GM23248 (cell line): Measurements from ENCODE around the gene MICAL2. TPM values are rescaled to one million over a fixed set of nuclear protein-coding genes. Genes with fewer than 3 reads are reported as not detected.

Source experiments
- DNase-seq: peaks from one replicate; pipeline ENCODE4 v3.0.0-alpha.2; 2015
- H2AFZ ChIP-seq: fragments of 200-600 bp; sonication (generic); 2 replicates; pipeline ENCODE4 v1.6.1; 2016; ENCODE audit warnings: antibody characterized with exemption
- H3F3A ChIP-seq: fragments of 200-600 bp; sonication (generic); 2 replicates; pipeline ENCODE4 v1.6.1; 2016; ENCODE audit warnings: mild to moderate bottlenecking, antibody characterized with exemption, mixed run types; ENCODE audit not compliant: insufficient read depth
- H3K27ac ChIP-seq: fragments of 200-600 bp; sonication (generic); 2 replicates; pipeline ENCODE4 v1.5.1; 2016; ENCODE audit warnings: mild to moderate bottlenecking
- H3K27me3 ChIP-seq: fragments of 200-600 bp; sonication (generic); replicated peaks from 2 replicates; pipeline ENCODE4 v1.6.1; 2016; ENCODE audit warnings: mild to moderate bottlenecking; ENCODE audit not compliant: insufficient read depth
- H3K36me3 ChIP-seq: fragments of 200-600 bp; sonication (generic); 2 replicates; pipeline ENCODE4 v1.6.1; 2016; ENCODE audit warnings: low read depth, mild to moderate bottlenecking
- H3K4me1 ChIP-seq: fragments of 200-600 bp; sonication (generic); 2 replicates; pipeline ENCODE4 v1.6.1; 2016; ENCODE audit warnings: mild to moderate bottlenecking; ENCODE audit not compliant: insufficient read depth
- H3K4me2 ChIP-seq: fragments of 200-600 bp; sonication (generic); one replicate; pipeline ENCODE4 v1.6.1; 2016; ENCODE audit warnings: mild to moderate bottlenecking; ENCODE audit not compliant: unreplicated experiment
- H3K4me3 ChIP-seq: fragments of 200-600 bp; sonication (generic); 2 replicates; pipeline ENCODE4 v1.5.1; 2016; ENCODE audit warnings: mild to moderate bottlenecking
- H3K79me2 ChIP-seq: fragments of 200-600 bp; sonication (generic); 2 replicates; pipeline ENCODE4 v1.6.1; 2016; ENCODE audit warnings: mild to moderate bottlenecking; ENCODE audit not compliant: insufficient read depth
- H3K9ac ChIP-seq: fragments of 200-600 bp; sonication (generic); 2 replicates; pipeline ENCODE4 v1.6.1; 2016; ENCODE audit warnings: mild to moderate bottlenecking
- H3K9me2 ChIP-seq: fragments of 200-600 bp; sonication (generic); 2 replicates; pipeline ENCODE4 v1.6.1; 2016; ENCODE audit warnings: mixed run types, mild to moderate bottlenecking, moderate library complexity; ENCODE audit not compliant: insufficient read depth
- H3K9me3 ChIP-seq: fragments of 200-600 bp; sonication (generic); one replicate; pipeline ENCODE4 v1.6.1; 2017; ENCODE audit warnings: low read depth
- H4K20me1 ChIP-seq: fragments of 200-600 bp; sonication (generic); 2 replicates; pipeline ENCODE4 v1.6.0; 2016; ENCODE audit not compliant: insufficient read depth
- EZH2 ChIP-seq: fragments of 200-600 bp; sonication (generic); IDR thresholded peaks from 2 replicates; pipeline ENCODE4 v1.6.1; 2018; ENCODE audit warnings: antibody characterized with exemption, mild to moderate bottlenecking; ENCODE audit not compliant: insufficient read depth, poor library complexity, severe bottlenecking
- EZH2phosphoT487 ChIP-seq: fragments of 200-600 bp; sonication (generic); IDR thresholded peaks from 2 replicates; pipeline ENCODE4 v1.6.1; 2018; ENCODE audit warnings: antibody characterized with exemption, moderate library complexity, mild to moderate bottlenecking, low read depth; ENCODE audit not compliant: insufficient read depth
- WGBS, 2 experiments: methylation state at CpG; one replicate each; pipeline ENCODE4 v1.1.6; 2015 to 2017; ENCODE audit warnings: low lambda C conversion rate in 2 of 2, low coverage in 1 of 2; ENCODE audit errors: missing lambda C conversion rate in 2 of 2; 5-methylcytosine and 5-hydroxymethylcytosine counted together
- in situ Hi-C: fragments of 300-500 bp; cut with MboI; formaldehyde crosslinking; loops from 2 replicates; pipeline ENCODE4 v1.15.0; 2020
- polyA plus RNA-seq: library from polyadenylated mRNA; unstranded; fragments of >200 nt; fragmentation: Nextera tagmentation; extraction: Ambion mirVana; gene quantifications from 2 replicates; pipeline ENCODE4 v1.2.1, GENCODE V29; 2016
- total RNA-seq: library from RNA; depleted of rRNA; stranded (reverse); fragments of >200 nt; shearing (Covaris generic); gene quantifications from 2 replicates; pipeline ENCODE4 v1.2.3, GENCODE V29; 2014

MICAL2 gene
- total and polyA plus RNA-seq, 2 experiments from 2014 or later = 83.3 to 158 TPM

- H3K27me3 ChIP-seq = no peaks in the 10 kb centered on the region
- peaks cover 97% of the 10 kb centered on the region for H3K79me2 ChIP-seq
- no peak for TF ChIP-seq EZH2
- no peak for TF ChIP-seq EZH2phosphoT487
- H3K4me3 ChIP-seq = no peak overlapping the region
- no peaks in the 10 kb centered on the region for H4K20me1 ChIP-seq
- H3K36me3 ChIP-seq = no peaks in the 10 kb centered on the region
- 0 out of 2 replicates have a peak overlapping the region, but pooled peaks have one; percentile 61 for H3K27ac ChIP-seq
- H3F3A ChIP-seq = peaks cover 44% of the 10 kb centered on the region
- peaks cover 51% of the 10 kb centered on the region for H3K4me1 ChIP-seq
- no peaks in the 10 kb centered on the region for H3K9me2 ChIP-seq
- no peak overlapping the region for H2AFZ ChIP-seq
- DNase-seq = no peak
- H3K4me2 ChIP-seq = no peak overlapping the region
- no peaks in the 10 kb centered on the region for H3K9me3 ChIP-seq
- 71 to 77% methylated on average over 4 of the region's 4 CpGs for WGBS, 2 experiments
- in situ Hi-C loops = no loop called here
- H3K9ac ChIP-seq = no peak overlapping the region
Measured at GRCh38 chr11:12127206-12127898, 17.0 kb downstream of the MICAL2 start.

- WGBS, 2 experiments = 97 to 100% methylated on average over 1 of the region's 1 CpG
- Histone ChIP-seq H3K4me1 (peaks cover 41% of the 10 kb centered on the region), H3F3A (peaks cover 35% of the 10 kb centered on the region), H2AFZ (no peak overlapping the region), H3K9me3 (no peaks in the 10 kb centered on the region), H3K4me3 (no peak overlapping the region), H3K9ac (no peak overlapping the region), H3K4me2 (no peak overlapping the region), H3K79me2 (peaks cover 97% of the 10 kb centered on the region), H3K27ac (no peak overlapping the region), H4K20me1 (no peaks in the 10 kb centered on the region), H3K27me3 (no peaks in the 10 kb centered on the region), H3K9me2 (no peaks in the 10 kb centered on the region), H3K36me3 (no peaks in the 10 kb centered on the region)
- TF ChIP-seq EZH2phosphoT487 (no peak), EZH2 (no peak)
- in situ Hi-C loops = no loop called here
- DNase-seq = no peak
Measured at GRCh38 chr11:12128301-12128751, 17.9 kb downstream of the MICAL2 start.

GRCh38 chr11:12129227-12129626 is 18.8 kb downstream of the MICAL2 start:
- DNase-seq = no peak
- Histone ChIP-seq H3K79me2 (peaks cover 97% of the 10 kb centered on the region), H3K4me3 (no peak overlapping the region), H3K9me2 (no peaks in the 10 kb centered on the region), H3F3A (peaks cover 26% of the 10 kb centered on the region), H4K20me1 (no peaks in the 10 kb centered on the region), H3K9ac (no peak overlapping the region), H3K27ac (no peak overlapping the region), H2AFZ (no peak overlapping the region), H3K27me3 (no peaks in the 10 kb centered on the region), H3K36me3 (no peaks in the 10 kb centered on the region), H3K4me1 (peaks cover 32% of the 10 kb centered on the region), H3K4me2 (no peak overlapping the region), H3K9me3 (no peaks in the 10 kb centered on the region)
- in situ Hi-C loops = no loop called here
- 92 to 96% methylated on average over 4 of the region's 4 CpGs for WGBS, 2 experiments
- no peak for TF ChIP-seq EZH2
- TF ChIP-seq EZH2phosphoT487 = no peak

GRCh38 chr11:12130180-12130980 is 20.0 kb downstream of the MICAL2 start:
- no peak overlapping the region for H3K9ac ChIP-seq
- no peak overlapping the region for H3K4me3 ChIP-seq
- no peaks in the 10 kb centered on the region for H3K27me3 ChIP-seq
- WGBS, 2 experiments = 100% methylated on average over 3 of the region's 3 CpGs
- TF ChIP-seq EZH2phosphoT487 (no peak), EZH2 (no peak)
- in situ Hi-C loops = no loop called here
- peaks cover 20% of the 10 kb centered on the region for H3K4me1 ChIP-seq
- no peaks in the 10 kb centered on the region for H3K9me2 ChIP-seq
- no peaks in the 10 kb centered on the region for H4K20me1 ChIP-seq
- H3F3A ChIP-seq = peaks cover 25% of the 10 kb centered on the region
- peaks cover 97% of the 10 kb centered on the region for H3K79me2 ChIP-seq
- H2AFZ ChIP-seq = no peak overlapping the region
- no peak for DNase-seq
- H3K36me3 ChIP-seq = no peaks in the 10 kb centered on the region; the same call in 1 of the 2 replicates
- no peak overlapping the region for H3K4me2 ChIP-seq
- H3K9me3 ChIP-seq = no peaks in the 10 kb centered on the region
- no peak overlapping the region for H3K27ac ChIP-seq
